Suprapubic skin (tissue), 4 donors: Measurements from ENCODE around the gene IER5. TPM values are rescaled to one million over a fixed set of nuclear protein-coding genes. Genes with fewer than 3 reads are reported as not detected.

Experiments used
- DNase-seq, 2 donors: peaks; one replicate each; pipeline ENCODE4 v3.0.0-alpha.2; 2019; ENCODE audit warnings: low spot score in 2 of 2
- H3K27ac ChIP-seq: fragments of 200-600 bp; sonication (generic); one replicate; pipeline ENCODE4 v1.5.1; 2019
- H3K27me3 ChIP-seq: fragments of 200-600 bp; sonication (generic); one replicate; pipeline ENCODE4 v1.5.1; 2019
- H3K36me3 ChIP-seq: fragments of 200-600 bp; sonication (generic); one replicate; pipeline ENCODE4 v1.5.1; 2019
- H3K4me1 ChIP-seq: fragments of 200-600 bp; sonication (generic); one replicate; pipeline ENCODE4 v1.5.1; 2019
- H3K4me3 ChIP-seq: fragments of 200-600 bp; sonication (generic); one replicate; pipeline ENCODE4 v1.5.1; 2019; ENCODE audit warnings: mild to moderate bottlenecking
- H3K9me3 ChIP-seq: fragments of 200-600 bp; sonication (generic); one replicate; pipeline ENCODE4 v1.5.1; 2019
- CTCF ChIP-seq, 2 donors: fragments of 200-600 bp in 1 of 2; fragments of 450-650 bp in 1 of 2; sonication (generic) in 1 of 2; IDR thresholded peaks; one replicate each; pipeline ENCODE4 v1.5.1; 2016 to 2019; ENCODE audit warnings: antibody characterized with exemption in 2 of 2, mild to moderate bottlenecking in 1 of 2, moderate library complexity in 1 of 2
- EP300 ChIP-seq: sonication (generic); formaldehyde crosslinking; IDR thresholded peaks from one replicate; pipeline ENCODE4 v1.6.1; 2017; ENCODE audit warnings: antibody characterized with exemption
- POLR2A ChIP-seq, 2 donors: fragments of 450-650 bp; IDR thresholded peaks; one replicate each; pipeline ENCODE4 v1.6.1; 2017; ENCODE audit warnings: antibody characterized with exemption in 2 of 2, mild to moderate bottlenecking in 2 of 2, moderate library complexity in 2 of 2
- POLR2AphosphoS5 ChIP-seq, 3 donors: sonication (generic); formaldehyde crosslinking; IDR thresholded peaks; one replicate each; pipeline ENCODE4 v1.6.1; 2017; ENCODE audit warnings: antibody characterized with exemption in 3 of 3
- WGBS: methylation state at CpG from one replicate; pipeline ENCODE4 v1.1.5; 2018; 5-methylcytosine and 5-hydroxymethylcytosine counted together
- total RNA-seq, 4 donors: library from RNA; depleted of rRNA; stranded (reverse); fragments of >200 nt; gene quantifications; one replicate each; pipeline ENCODE4 v1.1.0, GENCODE V29; 2016

Gene IER5
- total RNA-seq, 4 donors from 2014 or later: 11.3 to 30.4 (median 24.4) TPM

- no peaks in the 10 kb centered on the region for H3K27me3 ChIP-seq
- DNase-seq: peak in 1 of 2 donors; percentile 75
- H3K27ac ChIP-seq: peak overlapping the region; percentile 95
- H3K36me3 ChIP-seq: peaks cover 4% of the 10 kb centered on the region
- H3K9me3 ChIP-seq: no peaks in the 10 kb centered on the region
- H3K4me3 ChIP-seq: peak overlapping the region; percentile 97
- TF ChIP-seq EP300 (no peak), POLR2A (IDR thresholded peaks at IDR 0.05) (no peak), CTCF (IDR thresholded peaks at IDR 0.05) (no peak), POLR2AphosphoS5 (IDR thresholded peaks at IDR 0.05) (no peak)
- WGBS: 0% methylated on average over 17 of the region's 97 CpGs
- H3K4me1 ChIP-seq: peaks cover 51% of the 10 kb centered on the region
Observed at GRCh38 chr1:181089017-181089675, 646 bp downstream of the IER5 start.

GRCh38 chr1:181089676-181090544, 1.4 kb downstream of the IER5 start:
- Histone ChIP-seq H3K36me3 (peaks cover 4% of the 10 kb centered on the region), H3K27ac (peak overlapping the region; percentile 95), H3K9me3 (no peaks in the 10 kb centered on the region), H3K4me1 (peaks cover 54% of the 10 kb centered on the region), H3K27me3 (no peaks in the 10 kb centered on the region), H3K4me3 (peak overlapping the region; percentile 97)
- DNase-seq: peak; percentile 88 to 89
- TF ChIP-seq POLR2AphosphoS5 (IDR thresholded peaks at IDR 0.05) (peak in 2 of 3 donors; percentile 7 to 56), POLR2A (IDR thresholded peaks at IDR 0.05) (no peak)
- 1% methylated on average over 39 of the region's 48 CpGs for WGBS

GRCh38 chr1:181090641-181091126, 2.2 kb downstream of the IER5 start:
- H3K36me3 ChIP-seq: peaks cover 4% of the 10 kb centered on the region
- TF ChIP-seq POLR2A (IDR thresholded peaks at IDR 0.05) (no peak), POLR2AphosphoS5 (IDR thresholded peaks at IDR 0.05) (no peak), EP300 (no peak), CTCF (IDR thresholded peaks at IDR 0.05) (no peak)
- WGBS: 15% methylated on average over 9 of the region's 9 CpGs
- H3K27me3 ChIP-seq: no peaks in the 10 kb centered on the region
- no peaks in the 10 kb centered on the region for H3K9me3 ChIP-seq
- DNase-seq: no peak
- peaks cover 61% of the 10 kb centered on the region for H3K4me1 ChIP-seq
- peak overlapping the region; percentile 97 for H3K4me3 ChIP-seq
- peak overlapping the region; percentile 95 for H3K27ac ChIP-seq

- TF ChIP-seq CTCF (IDR thresholded peaks at IDR 0.05) (no peak), POLR2A (IDR thresholded peaks at IDR 0.05) (no peak), EP300 (no peak), POLR2AphosphoS5 (IDR thresholded peaks at IDR 0.05) (no peak)
- Histone ChIP-seq H3K4me1 (peaks cover 67% of the 10 kb centered on the region), H3K9me3 (no peaks in the 10 kb centered on the region), H3K27me3 (no peaks in the 10 kb centered on the region), H3K4me3 (peak overlapping the region; percentile 97), H3K27ac (no peak overlapping the region), H3K36me3 (peaks cover 4% of the 10 kb centered on the region)
- DNase-seq: no peak
- 81% methylated on average over 8 of the region's 8 CpGs for WGBS
Observed at GRCh38 chr1:181091309-181092040, 3.0 kb downstream of the IER5 start.

- TF ChIP-seq POLR2A (IDR thresholded peaks at IDR 0.05) (no peak), POLR2AphosphoS5 (IDR thresholded peaks at IDR 0.05) (no peak), EP300 (no peak), CTCF (IDR thresholded peaks at IDR 0.05) (no peak)
- Histone ChIP-seq H3K4me1 (peaks cover 72% of the 10 kb centered on the region), H3K27ac (no peak overlapping the region), H3K36me3 (peaks cover 4% of the 10 kb centered on the region), H3K4me3 (peak overlapping the region; percentile 97), H3K9me3 (no peaks in the 10 kb centered on the region), H3K27me3 (no peaks in the 10 kb centered on the region)
- DNase-seq: no peak
- WGBS: 83% methylated on average over 2 of the region's 2 CpGs
Observed at GRCh38 chr1:181092056-181092455, 3.6 kb downstream of the IER5 start.
